Measurements from ENCODE around the gene MRAS. TPM values are rescaled to one million over a fixed set of nuclear protein-coding genes. Genes with fewer than 3 reads are reported as not detected.
A peak's percentile ranks its signal among the peaks of the same experiment; 100 is the strongest.

MRAS gene
- total and polyA plus RNA-seq, 2 of the 8 experiments (the other 6 are each of a cell fraction or from before 2014, with no cell fraction given): 10.6 to 16.2 TPM

DNA sequence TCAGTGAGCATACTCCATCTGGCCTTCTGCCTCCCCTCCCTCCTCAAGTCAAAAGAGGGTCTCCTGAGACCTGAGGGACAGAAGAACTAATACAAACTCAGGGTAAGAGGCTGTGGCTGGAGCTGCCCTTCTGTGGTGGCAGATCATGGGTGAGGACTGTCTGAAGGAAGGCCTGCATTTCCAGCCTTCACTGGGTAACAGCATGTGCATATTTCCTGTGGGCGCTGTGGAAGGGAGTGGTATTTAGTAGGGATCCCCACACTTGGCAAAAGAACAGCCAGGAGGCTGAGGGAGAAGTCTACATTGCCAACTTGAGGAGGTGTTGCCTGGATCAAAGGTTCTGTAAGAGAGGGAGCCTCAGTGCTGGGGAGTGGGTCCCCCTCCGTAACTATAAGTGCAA, 75.9 kb downstream of the MRAS start:
- Histone ChIP-seq H3K4ac (replicated peaks; ENCODE audit: insufficient read length, low read depth, low read length) (no peak overlapping the region), H3K27ac (ENCODE audit: low read depth, low read length) (no peak overlapping the region), H4K8ac (ENCODE audit: extremely low read depth, insufficient read depth, low read length) (no peak overlapping the region), H2AK5ac (ENCODE audit: low read depth, low read length) (no peak overlapping the region), H3K4me1 (replicated peaks in 1 of 4; ENCODE audit: control insufficient read depth in 3 of 4, insufficient read depth in 4 of 4, low read length in 3 of 4) (peaks cover 0 to 4% (median 0%) of the 10 kb centered on the region in 4 experiments; a peak in 1 of 7 replicates), H3K9ac (replicated peaks in 1 of 4; ENCODE audit: extremely low read depth in 1 of 4, low read depth in 3 of 4, low read length in 3 of 4) (no peak overlapping the region), H2BK12ac (ENCODE audit: low read depth, low read length) (0 out of 2 replicates have a peak overlapping the region, but pooled peaks have one; percentile 11), H3K9me3 (ENCODE audit: insufficient read depth in 2 of 2, low read depth in 1 of 2, low read length in 1 of 2) (peaks cover 2 to 4% of the 10 kb centered on the region in 2 experiments; a peak in 2 of 4 replicates), H3K4me2 (ENCODE audit: insufficient read depth in 1 of 2, low read depth in 2 of 2, low read length in 2 of 2) (no peak overlapping the region), H3K79me2 (ENCODE audit: control insufficient read depth in 1 of 2, insufficient read depth in 2 of 2, low read length in 2 of 2) (no peaks in the 10 kb centered on the region), H2BK120ac (replicated peaks; ENCODE audit: low read depth, low read length) (no peak overlapping the region), H2BK5ac (ENCODE audit: low read depth, low read length) (peak overlapping the region; percentile 16; the same call in 1 of the 2 replicates), H4K20me1 (replicated peaks in 1 of 2; ENCODE audit: control insufficient read depth in 1 of 2, insufficient read depth in 2 of 2, low read length in 2 of 2) (no peaks in the 10 kb centered on the region), H3K79me1 (ENCODE audit: low read depth, low read length) (no peaks in the 10 kb centered on the region), H4K91ac (replicated peaks; ENCODE audit: insufficient read length, low read length) (no peak overlapping the region), H3K23me2 (ENCODE audit: low read depth, low read length) (no peaks in the 10 kb centered on the region), H3K14ac (ENCODE audit: insufficient read length) (no peak overlapping the region), H3K4me3 (ENCODE audit: extremely low read depth in 1 of 4, insufficient read depth in 2 of 4, low read depth in 3 of 4, low read length in 4 of 4) (no peak overlapping the region), H2BK15ac (ENCODE audit: low read length) (peak overlapping the region; percentile 75; the same call in 1 of the 2 replicates), H3K27me3 (replicated peaks in 1 of 4; ENCODE audit: control insufficient read depth in 3 of 4, extremely low read depth in 1 of 4, insufficient read depth in 3 of 4, low read length in 3 of 4) (no peaks in the 10 kb centered on the region), H2AFZ (ENCODE audit: low read length) (no peak overlapping the region), H4K5ac (ENCODE audit: insufficient read length, low read depth, low read length) (no peak overlapping the region), H3K18ac (ENCODE audit: extremely low read depth, low read length) (peak overlapping the region; percentile 2; the same call in 1 of the 2 replicates), H2BK20ac (ENCODE audit: low read length) (peak overlapping the region; percentile 55), H3K36me3 (ENCODE audit: control insufficient read depth in 2 of 4, insufficient read depth in 4 of 4, low read length in 3 of 4) (no peaks in the 10 kb centered on the region), H3K56ac (replicated peaks; ENCODE audit: insufficient read length, low read depth, low read length) (no peak overlapping the region), H3K23ac (ENCODE audit: insufficient read length) (no peak overlapping the region)
- TF ChIP-seq RAD21 (IDR thresholded peaks at IDR 0.05 in 1 of 2, conservative IDR thresholded peaks at IDR 0.05 in 1 of 2; ENCODE audit: low read depth in 2 of 2, low read length in 2 of 2): no peak
- TF ChIP-seq RFX5 (IDR thresholded peaks at IDR 0.05; ENCODE audit: borderline replicate concordance, low read depth, low read length): no peak
- TF ChIP-seq NANOG (IDR thresholded peaks at IDR 0.05; ENCODE audit: insufficient read depth, low read depth, low read length, poor library complexity, severe bottlenecking): no peak
- TF ChIP-seq TBP (IDR thresholded peaks at IDR 0.05; ENCODE audit: low read depth, low read length): no peak
- TF ChIP-seq JUND (IDR thresholded peaks at IDR 0.05; ENCODE audit: low read length): no peak
- TF ChIP-seq HDAC6 (IDR thresholded peaks at IDR 0.05; ENCODE audit: low read depth, low read length): no peak
- DNase-seq (ENCODE audit: low read depth in 1 of 2, low spot score in 2 of 2) (no peak), FAIRE-seq (no peak)
- WGBS, 2 experiments (ENCODE audit: extremely low coverage in 1 of 2, insufficient coverage in 1 of 2, insufficient read length in 1 of 2, insufficient replicate concordance in 2 of 2, low coverage in 1 of 2, low lambda C conversion rate in 2 of 2, missing lambda C conversion rate in 1 of 2): 77% methylated on average over 2 of the region's 2 CpGs; no CpG with 5 or more reads in 1 of the 2 experiments
- ChIA-PET CTCF (ENCODE audit: partially characterized antibody) (interaction anchor here (1.3 to 7.7 kb wide), 3 partner anchors 10 to 93 kb away, joined by 5 to 47 read pairs (median 6); partner anchors contain the start of genes ESYT3, MRAS and NME9), POLR2A (ENCODE audit: partially characterized antibody) (no interaction called here)
